H9 (cell line): ENCODE results near the gene BLOC1S3. TPM values are rescaled to one million over a fixed set of nuclear protein-coding genes. Genes with fewer than 3 reads are reported as not detected.

Source experiments
- DNase-seq: peaks from one replicate; pipeline ENCODE4 v3.0.0-alpha.2; 2017
- H2AFZ ChIP-seq: one replicate; pipeline ENCODE4 v1.6.1; 2013; ENCODE audit warnings: mild to moderate bottlenecking, low read length, control low read depth, moderate library complexity
- H2AK5ac ChIP-seq: 2 replicates; pipeline ENCODE4 v1.6.1; 2013; ENCODE audit warnings: low read length, control low read depth, mixed read lengths; ENCODE audit not compliant: insufficient read length
- H2BK120ac ChIP-seq: one replicate; pipeline ENCODE4 v1.6.1; 2013; ENCODE audit warnings: low read depth, mild to moderate bottlenecking, low read length, control low read depth, inconsistent platforms; ENCODE audit not compliant: poor library complexity, severe bottlenecking
- H2BK12ac ChIP-seq: 2 replicates; pipeline ENCODE4 v1.6.1; 2013; ENCODE audit warnings: low read length, control low read depth, mixed read lengths, low read depth; ENCODE audit not compliant: insufficient read length
- H2BK15ac ChIP-seq: 2 replicates; pipeline ENCODE4 v1.6.1; 2013; ENCODE audit warnings: low read depth, low read length, control low read depth
- H2BK20ac ChIP-seq: one replicate; pipeline ENCODE4 v1.6.1; 2013; ENCODE audit warnings: low read depth, mild to moderate bottlenecking, low read length, control low read depth, inconsistent platforms; ENCODE audit not compliant: poor library complexity, severe bottlenecking
- H2BK5ac ChIP-seq: 2 replicates; pipeline ENCODE4 v1.6.1; 2013; ENCODE audit warnings: low read length, control low read depth, mixed read lengths; ENCODE audit not compliant: insufficient read length
- H3K14ac ChIP-seq: 2 replicates; pipeline ENCODE4 v1.6.1; 2013; ENCODE audit warnings: low read length, control low read depth; ENCODE audit not compliant: insufficient read depth
- H3K18ac ChIP-seq: 2 replicates; pipeline ENCODE4 v1.6.1; 2013; ENCODE audit warnings: low read depth, mild to moderate bottlenecking, mixed read lengths, low read length, control low read depth; ENCODE audit not compliant: insufficient read length
- H3K23ac ChIP-seq: 2 replicates; pipeline ENCODE4 v1.6.1; 2013; ENCODE audit warnings: low read length, control low read depth, mixed read lengths, low read depth; ENCODE audit not compliant: insufficient read length
- H3K23me2 ChIP-seq: 2 replicates; pipeline ENCODE4 v1.6.1; 2013; ENCODE audit warnings: low read depth, mild to moderate bottlenecking, mixed read lengths, low read length, control low read depth; ENCODE audit not compliant: insufficient read length, poor library complexity, severe bottlenecking
- H3K27ac ChIP-seq: 2 replicates; pipeline ENCODE4 v1.5.1; 2013; ENCODE audit warnings: low read length, control low read depth, mixed read lengths, low read depth; ENCODE audit not compliant: insufficient read length
- H3K27me3 ChIP-seq: 2 replicates; pipeline ENCODE4 v1.6.1; 2013; ENCODE audit warnings: low read length, control low read depth, inconsistent platforms; ENCODE audit not compliant: insufficient read depth
- H3K4ac ChIP-seq: 2 replicates; pipeline ENCODE4 v1.6.1; 2013; ENCODE audit warnings: low read depth, mild to moderate bottlenecking, control low read depth, inconsistent platforms, low read length, moderate library complexity
- H3K4me1 ChIP-seq: 2 replicates; pipeline ENCODE4 v1.6.1; 2013; ENCODE audit warnings: low read length, control low read depth, inconsistent platforms; ENCODE audit not compliant: insufficient read depth
- H3K4me2 ChIP-seq: 2 replicates; pipeline ENCODE4 v1.6.1; 2013; ENCODE audit warnings: low read length, control low read depth, mixed read lengths; ENCODE audit not compliant: insufficient read length, insufficient read depth
- H3K56ac ChIP-seq: 2 replicates; pipeline ENCODE4 v1.6.1; 2013; ENCODE audit warnings: low read depth, mild to moderate bottlenecking, mixed read lengths, low read length, control low read depth; ENCODE audit not compliant: insufficient read length
- H3K79me1 ChIP-seq: 2 replicates; pipeline ENCODE4 v1.6.1; 2013; ENCODE audit warnings: low read depth, mild to moderate bottlenecking, moderate library complexity, low read length, control low read depth, inconsistent platforms; ENCODE audit not compliant: insufficient read depth, poor library complexity, severe bottlenecking
- H3K79me2 ChIP-seq: 2 replicates; pipeline ENCODE4 v1.6.1; 2013; ENCODE audit warnings: low read length, control low read depth, inconsistent platforms; ENCODE audit not compliant: insufficient read depth
- H3K9ac ChIP-seq: 2 replicates; pipeline ENCODE4 v1.6.1; 2013; ENCODE audit warnings: low read length, control low read depth, mixed read lengths; ENCODE audit not compliant: insufficient read length; ENCODE audit errors: extremely low read depth
- H3K9me3 ChIP-seq: one replicate; pipeline ENCODE4 v1.6.1; 2013; ENCODE audit warnings: low read depth, low read length, inconsistent platforms; ENCODE audit not compliant: control insufficient read depth
- H3T11ph ChIP-seq: one replicate; pipeline ENCODE4 v1.6.1; 2013; ENCODE audit warnings: mild to moderate bottlenecking, low read length, control low read depth, inconsistent platforms
- H4K20me1 ChIP-seq: one replicate; pipeline ENCODE4 v1.6.1; 2013; ENCODE audit not compliant: control insufficient read depth, insufficient read length, insufficient read depth
- H4K5ac ChIP-seq: 2 replicates; pipeline ENCODE4 v1.6.1; 2013; ENCODE audit warnings: low read depth, mild to moderate bottlenecking, mixed read lengths, low read length, control low read depth; ENCODE audit not compliant: insufficient read length
- H4K8ac ChIP-seq: replicated peaks from 2 replicates; pipeline ENCODE4 v1.6.1; 2013; ENCODE audit warnings: low read length, control low read depth, mixed read lengths, low read depth; ENCODE audit not compliant: insufficient read length
- H4K91ac ChIP-seq: 2 replicates; pipeline ENCODE4 v1.6.1; 2013; ENCODE audit warnings: low read depth, mild to moderate bottlenecking, moderate library complexity, mixed read lengths, low read length, control low read depth; ENCODE audit not compliant: insufficient read length
- H3K27ac Mint-ChIP-seq, 3 experiments: 2 replicates in 2 of 3; 3 replicates in 1 of 3; pipeline ENCODE4 v1.8.0; 2020 to 2021; ENCODE audit warnings: mixed read lengths in 3 of 3, mild to moderate bottlenecking in 1 of 3, moderate library complexity in 1 of 3
- H3K27me3 Mint-ChIP-seq: 2 replicates; pipeline ENCODE4 v1.8.0; 2021; ENCODE audit warnings: low read depth, mild to moderate bottlenecking, moderate library complexity, mixed read lengths
- H3K36me3 Mint-ChIP-seq, 3 experiments: 2 replicates in 2 of 3; 3 replicates in 1 of 3; pipeline ENCODE4 v1.8.0; 2020 to 2021; ENCODE audit warnings: low read depth in 3 of 3, mixed read lengths in 3 of 3; ENCODE audit not compliant: insufficient read depth in 1 of 3
- H3K4me1 Mint-ChIP-seq, 2 experiments: 2 replicates each; pipeline ENCODE4 v1.8.0; 2020; ENCODE audit warnings: mixed read lengths in 2 of 2
- H3K4me3 Mint-ChIP-seq, 2 experiments: 2 replicates in 1 of 2; 3 replicates in 1 of 2; pipeline ENCODE4 v1.8.0; 2020 to 2021; ENCODE audit warnings: mild to moderate bottlenecking in 2 of 2, mixed read lengths in 2 of 2, moderate library complexity in 1 of 2
- H3K9me3 Mint-ChIP-seq, 2 experiments: 2 replicates in 1 of 2; 3 replicates in 1 of 2; pipeline ENCODE4 v1.8.0; 2020; ENCODE audit warnings: mild to moderate bottlenecking in 2 of 2, mixed read lengths in 2 of 2, moderate library complexity in 1 of 2
- WGBS: extraction: QIAGEN DNeasy Blood & Tissue Kit; methylation state at CpG from one replicate; pipeline ENCODE4 v1.1.7; 2013; ENCODE audit warnings: missing lambda C conversion rate, low lambda C conversion rate, mixed read lengths; ENCODE audit not compliant: insufficient read length; ENCODE audit errors: extremely low coverage; 5-methylcytosine and 5-hydroxymethylcytosine counted together
- total RNA-seq: library from RNA; stranded (reverse); gene quantifications from 2 replicates; pipeline ENCODE4 v1.2.1, GENCODE V29; 2021
- TF ChIP-seq, protein P1 (sequence below): fragments of 200-600 bp; sonication (generic); conservative IDR thresholded peaks from 3 replicates; pipeline ENCODE4 v1.8.0; 2021; ENCODE audit warnings: antibody characterized with exemption, mild to moderate bottlenecking

BLOC1S3 gene
- total RNA-seq, 1 experiment from 2014 or later, result 9.2 TPM

DNA sequence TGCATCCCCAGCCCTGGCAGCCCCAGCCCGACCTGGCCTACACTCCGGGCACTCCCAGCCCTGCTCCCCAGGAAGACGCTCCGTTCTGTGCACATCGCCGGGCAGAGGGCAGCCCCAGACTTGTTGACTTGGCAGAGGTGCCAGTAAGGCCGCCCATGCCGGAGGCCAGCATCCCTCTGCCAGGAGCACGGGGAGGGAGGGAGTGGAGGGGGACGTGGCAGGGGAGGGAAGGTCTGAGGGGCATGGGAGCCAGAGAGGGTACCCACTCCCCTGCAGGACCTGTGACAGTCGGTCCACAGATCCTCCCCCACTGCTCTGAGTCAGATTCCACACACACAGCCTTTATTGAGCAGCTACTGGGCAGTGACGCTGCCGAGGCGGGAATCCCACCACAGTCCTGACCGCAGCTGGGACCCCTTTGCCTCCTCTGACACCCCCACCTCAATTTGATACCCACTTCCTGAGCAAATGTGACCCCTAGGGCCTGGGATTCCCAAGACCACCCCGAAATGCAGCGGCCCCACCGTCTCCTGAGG is 15.9 kb upstream of the BLOC1S3 start:
- Mint-ChIP-seq H3K9me3 (no peaks in the 10 kb centered on the region), H3K4me3 (no peak overlapping the region), H3K27me3 (peaks cover 39% of the 10 kb centered on the region), H3K4me1 (peaks cover 2 to 32% of the 10 kb centered on the region in 2 experiments), H3K36me3 (no peaks in the 10 kb centered on the region; a peak in 1 of 7 replicates), H3K27ac (no peak overlapping the region)
- H3K14ac ChIP-seq, result no peak overlapping the region
- no peak overlapping the region for H4K8ac ChIP-seq
- H2BK20ac ChIP-seq, result no peak overlapping the region
- no peak overlapping the region for H3K4ac ChIP-seq
- H3K4me2 ChIP-seq, result no peak overlapping the region
- no peak overlapping the region for H4K5ac ChIP-seq
- H3K79me1 ChIP-seq, result no peaks in the 10 kb centered on the region
- no peak overlapping the region for H2BK15ac ChIP-seq
- no peak for DNase-seq
- H3K23ac ChIP-seq, result no peak overlapping the region
- no peaks in the 10 kb centered on the region for H3K4me1 ChIP-seq
- no peak overlapping the region for H2BK5ac ChIP-seq
- H3K23me2 ChIP-seq, result no peaks in the 10 kb centered on the region
- no peak overlapping the region for H3K18ac ChIP-seq
- H3K56ac ChIP-seq, result no peak overlapping the region
- no peak overlapping the region for H3K27ac ChIP-seq
- H3K27me3 ChIP-seq, result no peaks in the 10 kb centered on the region
- no peaks in the 10 kb centered on the region for H4K20me1 ChIP-seq
- H2AFZ ChIP-seq, result no peak overlapping the region
- H3T11ph ChIP-seq, result no peak overlapping the region
- H2AK5ac ChIP-seq, result no peak overlapping the region
- H3K9me3 ChIP-seq, result no peaks in the 10 kb centered on the region
- TF ChIP-seq, protein P1, sequence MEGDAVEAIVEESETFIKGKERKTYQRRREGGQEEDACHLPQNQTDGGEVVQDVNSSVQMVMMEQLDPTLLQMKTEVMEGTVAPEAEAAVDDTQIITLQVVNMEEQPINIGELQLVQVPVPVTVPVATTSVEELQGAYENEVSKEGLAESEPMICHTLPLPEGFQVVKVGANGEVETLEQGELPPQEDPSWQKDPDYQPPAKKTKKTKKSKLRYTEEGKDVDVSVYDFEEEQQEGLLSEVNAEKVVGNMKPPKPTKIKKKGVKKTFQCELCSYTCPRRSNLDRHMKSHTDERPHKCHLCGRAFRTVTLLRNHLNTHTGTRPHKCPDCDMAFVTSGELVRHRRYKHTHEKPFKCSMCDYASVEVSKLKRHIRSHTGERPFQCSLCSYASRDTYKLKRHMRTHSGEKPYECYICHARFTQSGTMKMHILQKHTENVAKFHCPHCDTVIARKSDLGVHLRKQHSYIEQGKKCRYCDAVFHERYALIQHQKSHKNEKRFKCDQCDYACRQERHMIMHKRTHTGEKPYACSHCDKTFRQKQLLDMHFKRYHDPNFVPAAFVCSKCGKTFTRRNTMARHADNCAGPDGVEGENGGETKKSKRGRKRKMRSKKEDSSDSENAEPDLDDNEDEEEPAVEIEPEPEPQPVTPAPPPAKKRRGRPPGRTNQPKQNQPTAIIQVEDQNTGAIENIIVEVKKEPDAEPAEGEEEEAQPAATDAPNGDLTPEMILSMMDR, result no peak
- H2BK120ac ChIP-seq, result no peak overlapping the region
- no peak overlapping the region for H2BK12ac ChIP-seq
- no peak overlapping the region for H3K9ac ChIP-seq
- WGBS, result no CpG with 5 or more reads among the region's 18 CpGs
- no peaks in the 10 kb centered on the region for H3K79me2 ChIP-seq
- H4K91ac ChIP-seq, result no peak overlapping the region
